ENCODE data around the gene KLHL42. TPM values are rescaled to one million over a fixed set of nuclear protein-coding genes. Genes with fewer than 3 reads are reported as not detected.

The KLHL42 gene
- total RNA-seq, 2 donors from 2014 or later, result 19.1 to 79.9 TPM

DNA sequence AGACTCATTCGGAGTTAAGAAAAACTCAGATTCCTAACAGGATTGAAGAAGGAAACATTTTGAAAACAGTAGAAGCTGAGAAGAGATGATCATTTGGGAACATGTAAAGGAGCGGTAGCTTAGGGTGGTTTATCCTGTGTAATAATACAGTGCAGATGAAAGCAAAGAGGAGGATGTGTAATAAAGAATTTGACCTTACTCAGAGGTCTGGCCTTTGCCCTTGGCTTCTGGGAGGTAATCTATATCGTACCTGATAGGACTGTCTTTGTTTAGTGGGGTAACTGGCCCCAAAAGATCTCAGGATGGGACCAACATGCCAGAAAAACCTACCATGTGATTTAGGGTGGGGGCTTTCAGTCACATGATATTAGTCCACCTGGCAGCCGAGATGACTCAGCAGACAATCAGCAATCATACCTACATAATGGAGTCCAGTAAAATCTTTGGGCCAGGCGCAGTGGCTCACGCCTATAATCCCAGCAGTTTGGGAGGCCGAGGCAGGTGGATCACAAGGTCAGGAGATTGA, 23.3 kb upstream of the KLHL42 start:
- WGBS, result 94% methylated on average over 7 of the region's 7 CpGs

DNA sequence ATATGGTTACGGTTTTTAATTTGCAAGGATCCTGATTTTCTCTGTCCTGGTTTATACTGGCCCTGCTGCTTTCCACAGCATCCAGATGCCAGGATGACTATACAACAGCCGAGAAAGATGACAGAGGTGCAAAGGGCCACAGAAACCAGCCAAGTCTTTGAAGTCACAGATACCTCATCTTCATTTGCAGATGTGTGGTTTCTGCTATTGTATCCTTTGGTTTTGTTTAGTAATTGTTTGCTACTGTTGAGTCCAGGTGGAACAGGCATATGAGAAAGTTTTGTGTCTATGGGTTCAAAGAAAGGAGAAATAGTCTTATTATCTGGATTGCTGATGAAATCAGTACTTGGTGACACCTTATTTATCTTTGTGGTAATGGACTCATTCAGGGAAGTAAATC, 17.3 kb upstream of the KLHL42 start:
- H3K9me3 ChIP-seq, result no peaks in the 10 kb centered on the region
- no peaks in the 10 kb centered on the region for H3K27me3 ChIP-seq (replicated peaks; ENCODE audit: insufficient read depth)
- H3K27ac ChIP-seq, result no peak overlapping the region
- no peaks in the 10 kb centered on the region for H3K4me1 ChIP-seq (replicated peaks)
- intact Hi-C loops (cut with DNase I), result no loop called here
- H3K36me3 ChIP-seq, result no peaks in the 10 kb centered on the region
- DNase-seq (ENCODE audit: low spot score), result no peak
- no peak for TF ChIP-seq POLR2AphosphoS5 (IDR thresholded peaks at IDR 0.05)
- TF ChIP-seq, protein P1, sequence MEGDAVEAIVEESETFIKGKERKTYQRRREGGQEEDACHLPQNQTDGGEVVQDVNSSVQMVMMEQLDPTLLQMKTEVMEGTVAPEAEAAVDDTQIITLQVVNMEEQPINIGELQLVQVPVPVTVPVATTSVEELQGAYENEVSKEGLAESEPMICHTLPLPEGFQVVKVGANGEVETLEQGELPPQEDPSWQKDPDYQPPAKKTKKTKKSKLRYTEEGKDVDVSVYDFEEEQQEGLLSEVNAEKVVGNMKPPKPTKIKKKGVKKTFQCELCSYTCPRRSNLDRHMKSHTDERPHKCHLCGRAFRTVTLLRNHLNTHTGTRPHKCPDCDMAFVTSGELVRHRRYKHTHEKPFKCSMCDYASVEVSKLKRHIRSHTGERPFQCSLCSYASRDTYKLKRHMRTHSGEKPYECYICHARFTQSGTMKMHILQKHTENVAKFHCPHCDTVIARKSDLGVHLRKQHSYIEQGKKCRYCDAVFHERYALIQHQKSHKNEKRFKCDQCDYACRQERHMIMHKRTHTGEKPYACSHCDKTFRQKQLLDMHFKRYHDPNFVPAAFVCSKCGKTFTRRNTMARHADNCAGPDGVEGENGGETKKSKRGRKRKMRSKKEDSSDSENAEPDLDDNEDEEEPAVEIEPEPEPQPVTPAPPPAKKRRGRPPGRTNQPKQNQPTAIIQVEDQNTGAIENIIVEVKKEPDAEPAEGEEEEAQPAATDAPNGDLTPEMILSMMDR (IDR thresholded peaks at IDR 0.05), result no peak
- H3K4me3 ChIP-seq, result no peak overlapping the region
- WGBS, result 86% methylated on average over 2 of the region's 2 CpGs

More for the DNA sequence above, 23.3 kb upstream of the KLHL42 start:
- TF ChIP-seq POLR2A (IDR thresholded peaks at IDR 0.05) (no peak), POLR2AphosphoS5 (IDR thresholded peaks at IDR 0.05) (no peak)
- TF ChIP-seq, protein P1 (IDR thresholded peaks at IDR 0.05), result no peak
- Histone ChIP-seq H3K4me1 (replicated peaks) (no peaks in the 10 kb centered on the region), H3K9me3 (no peaks in the 10 kb centered on the region), H3K4me3 (no peak overlapping the region), H3K27me3 (replicated peaks; ENCODE audit: insufficient read depth) (no peaks in the 10 kb centered on the region), H3K27ac (no peak overlapping the region), H3K36me3 (no peaks in the 10 kb centered on the region)
- intact Hi-C loops (cut with DNase I), result no loop called here
- no peak for DNase-seq (ENCODE audit: low spot score)

DNA sequence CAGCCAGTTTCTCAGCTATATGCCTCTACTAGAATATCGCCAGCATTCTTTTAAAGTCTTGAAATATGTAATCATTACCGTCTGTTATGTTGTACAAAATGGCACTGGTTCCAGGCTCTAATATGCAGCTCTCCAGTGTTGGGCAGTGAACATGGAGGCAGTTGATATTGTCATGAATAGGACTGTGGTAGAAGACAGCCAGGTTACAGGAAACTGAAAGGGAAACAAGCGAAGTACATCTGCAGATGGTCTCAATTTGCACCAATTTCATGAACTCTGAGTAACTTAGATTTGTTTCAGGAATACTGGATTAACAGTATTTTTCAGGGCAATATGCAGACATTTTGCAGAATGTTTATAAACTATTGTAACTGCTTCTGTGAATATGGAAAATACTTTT, 13.4 kb upstream of the KLHL42 start:
- TF ChIP-seq POLR2AphosphoS5 (IDR thresholded peaks at IDR 0.05), result no peak
- TF ChIP-seq POLR2A (IDR thresholded peaks at IDR 0.05), result no peak
- TF ChIP-seq, protein P1 (IDR thresholded peaks at IDR 0.05), result no peak
- no peak overlapping the region for H3K4me3 ChIP-seq

DNA sequence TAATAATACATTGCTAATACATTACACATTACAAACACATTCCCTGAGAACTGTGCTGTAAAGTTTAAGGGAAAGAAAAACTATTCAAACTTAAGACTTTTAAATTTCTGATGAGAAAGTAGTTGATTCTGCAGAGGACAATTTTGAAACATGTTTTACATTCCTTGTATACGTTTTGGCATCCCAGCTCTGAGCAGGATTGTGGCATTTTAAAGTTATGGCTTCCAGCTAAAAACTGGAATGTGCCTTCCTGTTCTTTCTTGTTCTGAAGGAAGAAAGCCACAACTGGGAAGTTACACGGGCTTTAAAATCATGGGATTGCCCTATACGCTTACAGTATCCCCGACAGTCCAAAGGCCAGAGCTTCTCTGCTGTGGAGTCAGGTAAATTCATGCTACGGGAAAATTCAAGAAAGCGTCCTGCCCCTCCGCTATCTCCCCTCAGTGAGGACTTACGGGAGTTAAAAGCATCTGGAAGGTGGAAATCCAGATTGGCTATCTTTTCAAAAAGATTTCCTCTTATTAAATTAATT, 10.8 kb upstream of the KLHL42 start:
- no peak for DNase-seq (ENCODE audit: low spot score)
- Histone ChIP-seq H3K4me3 (no peak overlapping the region), H3K9me3 (no peaks in the 10 kb centered on the region), H3K36me3 (no peaks in the 10 kb centered on the region), H3K4me1 (replicated peaks) (no peaks in the 10 kb centered on the region), H3K27ac (no peak overlapping the region), H3K27me3 (replicated peaks; ENCODE audit: insufficient read depth) (no peaks in the 10 kb centered on the region)
- TF ChIP-seq, protein P1 (IDR thresholded peaks at IDR 0.05), result no peak
- TF ChIP-seq POLR2AphosphoS5 (IDR thresholded peaks at IDR 0.05), result no peak
- TF ChIP-seq POLR2A (IDR thresholded peaks at IDR 0.05), result no peak
- 67% methylated on average over 8 of the region's 8 CpGs for WGBS
- intact Hi-C loops (cut with DNase I), result no loop called here

More for the DNA sequence above, 13.4 kb upstream of the KLHL42 start:
- intact Hi-C loops (cut with DNase I), result no loop called here
- no peaks in the 10 kb centered on the region for H3K27me3 ChIP-seq (replicated peaks; ENCODE audit: insufficient read depth)
- no peak for DNase-seq (ENCODE audit: low spot score)
- 94% methylated on average over 3 of the region's 3 CpGs for WGBS
- H3K9me3 ChIP-seq, result no peaks in the 10 kb centered on the region
- no peaks in the 10 kb centered on the region for H3K4me1 ChIP-seq (replicated peaks)
- H3K27ac ChIP-seq, result no peak overlapping the region
- H3K36me3 ChIP-seq, result no peaks in the 10 kb centered on the region
